ELF-1 (cell line): ENCODE measurements around the gene TNXB.
"Not testable (repeated sequence)": the region's sequence is repeated elsewhere in the genome, so short reads cannot be mapped to it uniquely, and the experiment has no call there.

Source experiments
- DNase-seq: peaks from one replicate; pipeline ENCODE4 v3.0.0-alpha.2; 2016; ENCODE audit warnings: low read depth, low spot score

The TNXB gene

DNA sequence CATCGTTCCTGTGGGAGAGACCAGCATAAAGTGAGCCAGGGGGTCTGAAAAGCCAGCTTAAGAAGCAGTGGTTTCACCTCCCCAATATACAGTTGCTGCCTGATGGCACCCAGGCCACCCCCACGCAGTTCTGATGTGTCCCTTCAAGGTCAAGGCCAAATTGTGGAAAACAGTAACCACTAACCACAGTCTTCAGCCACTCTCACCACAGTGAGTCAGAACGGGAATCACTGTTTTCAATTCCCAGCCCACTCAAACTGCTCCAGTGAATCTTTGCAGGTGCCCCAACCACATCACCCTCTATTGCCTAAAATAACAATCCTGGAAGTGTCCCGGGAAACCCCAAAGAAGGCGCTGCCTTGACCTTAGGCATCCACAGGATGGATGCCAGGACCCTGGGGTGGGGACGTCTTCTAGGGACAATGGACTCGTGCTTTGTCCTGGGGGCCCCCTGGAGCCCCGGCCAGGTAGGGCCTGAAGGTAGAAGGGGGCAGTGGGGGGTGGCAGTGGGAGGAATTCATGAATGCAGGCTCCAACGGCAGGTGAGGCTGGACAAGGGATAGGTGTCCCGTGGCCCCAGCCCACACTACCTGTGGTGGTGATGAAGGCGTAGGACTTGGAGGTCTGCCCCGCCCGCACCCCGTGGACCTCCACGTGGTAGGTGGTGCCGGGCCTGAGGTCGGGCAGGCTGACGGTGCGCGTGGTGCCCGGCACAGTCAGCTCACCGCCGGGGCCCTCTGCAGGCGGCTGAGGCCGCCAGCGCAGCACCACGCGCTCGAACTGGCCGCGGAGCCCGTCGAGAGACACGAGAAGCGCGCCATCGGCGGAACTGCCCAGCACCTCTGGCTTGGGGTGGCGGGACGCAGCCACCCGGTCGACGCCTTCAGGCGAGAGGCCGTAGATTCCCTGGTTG, 22.2 kb downstream of the TNXB start:
- peak; percentile 38 for DNase-seq

DNA sequence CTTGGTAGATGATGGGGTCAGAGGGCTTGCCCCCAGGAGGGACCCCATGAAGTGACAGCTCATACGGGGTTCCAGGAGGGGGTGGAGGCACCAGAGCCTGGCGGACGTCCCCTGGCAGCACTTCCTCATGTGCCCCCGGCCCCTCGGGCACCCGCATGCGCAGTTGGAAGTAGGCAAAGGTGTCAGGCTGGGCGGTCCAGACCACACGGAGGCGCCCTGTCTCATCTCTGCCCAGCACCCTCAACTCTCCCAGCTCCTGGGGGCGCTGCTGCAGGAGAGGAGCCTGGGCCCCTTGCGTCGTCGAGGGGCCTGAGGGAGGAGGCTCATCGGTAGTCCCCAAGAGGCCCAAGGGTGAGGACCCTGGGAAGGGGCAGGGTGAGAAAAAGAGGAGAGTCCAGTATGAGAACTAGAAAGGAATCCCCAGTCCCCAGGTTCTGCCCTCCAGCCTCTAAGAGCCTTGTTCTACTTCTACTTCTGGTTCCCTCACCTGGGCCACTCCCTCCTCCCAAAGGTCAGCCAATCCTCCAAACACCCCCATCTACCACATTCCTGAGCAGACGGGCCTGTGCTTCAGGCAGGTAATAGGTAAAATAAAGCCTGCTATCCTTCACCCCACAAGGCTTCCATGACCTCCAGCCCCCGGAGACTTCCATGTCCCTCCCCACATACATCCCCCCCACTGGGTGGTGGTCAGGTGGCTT, 23.2 kb downstream of the TNXB start:
- DNase-seq: peak; percentile 24

DNA sequence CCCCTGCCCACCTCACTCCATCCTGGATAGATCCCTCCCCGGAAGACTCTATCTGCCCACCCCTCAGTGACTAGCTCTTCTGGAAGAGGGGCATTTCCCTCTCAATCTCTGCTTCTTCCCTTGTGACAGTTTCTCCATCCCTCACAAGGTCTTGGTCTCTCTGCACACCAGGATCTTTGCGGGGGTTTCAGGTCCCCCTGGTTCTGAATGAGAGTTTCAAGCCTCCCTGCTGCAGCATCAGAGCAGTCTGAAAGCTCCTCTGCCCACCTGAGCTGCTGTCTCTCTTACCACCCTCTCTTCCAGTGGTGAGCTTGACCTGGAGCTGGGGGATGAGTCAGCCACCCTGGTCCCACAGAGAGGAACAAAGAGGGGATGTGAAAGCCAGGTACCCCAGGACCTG, 24.4 kb downstream of the TNXB start:
- DNase-seq: no peak

DNA sequence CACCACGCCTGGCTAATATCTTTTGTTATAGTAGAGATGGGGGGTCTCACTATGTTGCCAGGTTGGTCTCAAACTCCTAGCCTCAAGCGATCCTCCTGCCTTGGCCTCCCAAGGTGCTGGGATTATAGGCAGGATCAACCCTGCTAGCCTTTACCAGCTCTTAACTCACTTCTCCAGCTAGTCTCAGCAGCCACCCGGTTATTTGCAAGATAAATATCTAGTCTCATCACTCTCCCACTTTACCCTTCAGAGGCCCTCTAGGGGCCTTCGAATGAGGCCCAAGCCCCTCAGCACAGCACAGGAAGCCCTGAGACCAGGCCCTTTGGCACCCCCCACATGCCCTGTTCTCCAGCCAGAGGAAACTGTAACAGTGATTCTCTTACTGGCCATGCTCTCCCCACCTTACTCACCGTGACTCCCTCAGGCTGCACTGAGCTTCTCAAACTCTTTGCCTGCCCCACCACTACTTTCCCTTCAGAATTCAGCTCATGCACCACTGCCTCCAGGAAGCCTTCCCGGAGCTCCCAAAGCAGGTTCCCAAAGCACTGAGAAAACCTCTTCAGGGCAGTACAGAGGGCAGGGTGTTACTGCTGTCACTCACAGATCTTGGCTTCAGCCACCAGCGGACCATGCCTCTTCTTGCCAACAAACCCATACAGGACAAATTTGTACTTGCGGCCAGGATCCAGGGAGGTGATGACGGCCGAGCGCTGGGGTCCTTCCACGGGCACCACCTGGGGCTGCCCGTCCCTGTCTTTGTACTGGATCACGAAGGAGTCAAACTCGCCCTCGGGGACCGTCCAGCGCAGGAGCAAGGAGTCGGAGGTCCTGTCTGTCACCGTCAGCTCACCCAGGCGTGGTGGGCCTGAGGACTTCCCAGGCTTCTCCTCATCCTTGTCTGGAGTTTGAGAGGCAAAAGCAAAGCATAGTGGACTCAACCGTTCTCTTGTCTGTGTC, 25.0 kb downstream of the TNXB start:
- no peak for DNase-seq

DNA sequence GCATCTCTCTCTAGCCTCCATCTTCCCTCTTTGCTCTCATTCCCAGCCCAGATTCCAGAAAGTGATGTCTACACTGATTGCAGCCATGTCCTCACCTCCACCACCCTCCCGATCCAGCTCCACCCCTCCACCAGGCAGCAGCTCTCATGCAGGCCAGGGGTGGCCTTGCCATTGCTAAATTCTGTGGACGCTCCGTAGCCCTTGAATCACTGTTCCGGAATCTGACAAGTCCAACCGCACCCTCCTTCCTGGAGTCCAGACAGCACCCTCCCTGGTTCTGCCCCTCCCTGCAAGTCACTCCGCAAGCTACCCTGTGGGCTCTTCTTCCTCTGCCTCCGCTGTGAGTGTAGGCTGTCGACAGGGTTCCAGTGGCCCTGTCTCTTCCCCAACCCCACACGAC, 26.2 kb downstream of the TNXB start:
- no peak for DNase-seq

DNA sequence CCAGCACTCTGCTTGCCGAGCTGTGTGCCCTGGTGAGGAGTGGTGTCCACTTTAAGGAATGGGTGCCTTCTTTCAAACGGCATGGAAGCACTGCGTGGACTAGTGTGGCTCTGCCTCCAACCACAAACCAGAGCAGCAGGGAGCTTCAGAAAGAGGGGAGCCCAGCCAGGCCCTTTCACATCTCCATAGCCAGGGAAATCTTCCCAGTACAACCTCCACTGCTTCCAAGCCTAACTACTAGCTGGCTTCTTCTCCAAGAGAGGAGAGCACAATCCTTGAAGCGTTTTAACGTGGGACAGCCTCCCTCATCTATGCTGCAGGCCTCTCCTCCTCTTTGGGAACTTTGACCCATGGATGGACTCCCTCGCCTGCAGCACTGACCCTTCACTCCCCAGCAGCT, 26.7 kb downstream of the TNXB start:
- no peak for DNase-seq

DNA sequence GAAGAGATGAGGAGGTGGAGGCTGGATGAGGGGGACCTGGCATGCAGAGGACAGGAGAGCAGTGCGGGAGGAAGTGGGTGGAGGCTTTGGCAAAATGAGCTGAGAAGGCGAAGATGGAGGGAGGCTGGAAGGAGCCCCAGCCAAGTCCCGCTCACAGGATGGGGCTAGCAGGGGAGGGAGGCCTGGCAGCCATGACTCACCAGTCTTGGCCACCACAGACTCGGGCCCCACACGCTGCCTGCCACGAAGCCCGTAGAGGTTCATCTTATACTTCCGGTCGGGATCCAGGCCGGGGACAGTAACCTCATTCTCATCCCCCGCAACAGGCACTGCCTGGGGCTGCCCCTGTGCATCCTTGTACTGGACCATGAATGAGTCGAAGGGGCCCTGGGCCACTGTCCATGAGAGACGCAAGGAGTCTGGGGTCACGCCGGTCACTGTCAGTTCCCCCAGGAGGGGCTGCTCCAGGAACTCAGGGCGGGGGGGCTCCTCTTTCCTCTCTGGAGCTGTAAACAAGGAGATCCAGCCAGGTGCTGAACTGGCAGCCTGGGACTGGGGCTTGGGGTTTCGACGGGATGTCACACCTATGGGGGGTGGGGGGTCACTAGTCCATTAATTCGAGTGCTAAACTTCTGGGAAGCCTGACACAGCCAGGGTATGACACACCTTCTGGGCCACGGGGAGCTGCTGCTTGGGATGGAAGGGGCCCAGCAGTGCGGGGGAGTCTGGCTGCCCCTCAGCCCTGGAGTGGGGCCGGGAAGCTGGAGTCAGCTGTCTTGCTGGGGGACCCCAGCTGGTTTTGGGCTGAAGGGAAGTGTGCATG, 27.8 kb downstream of the TNXB start:
- peak; percentile 19 for DNase-seq

DNA sequence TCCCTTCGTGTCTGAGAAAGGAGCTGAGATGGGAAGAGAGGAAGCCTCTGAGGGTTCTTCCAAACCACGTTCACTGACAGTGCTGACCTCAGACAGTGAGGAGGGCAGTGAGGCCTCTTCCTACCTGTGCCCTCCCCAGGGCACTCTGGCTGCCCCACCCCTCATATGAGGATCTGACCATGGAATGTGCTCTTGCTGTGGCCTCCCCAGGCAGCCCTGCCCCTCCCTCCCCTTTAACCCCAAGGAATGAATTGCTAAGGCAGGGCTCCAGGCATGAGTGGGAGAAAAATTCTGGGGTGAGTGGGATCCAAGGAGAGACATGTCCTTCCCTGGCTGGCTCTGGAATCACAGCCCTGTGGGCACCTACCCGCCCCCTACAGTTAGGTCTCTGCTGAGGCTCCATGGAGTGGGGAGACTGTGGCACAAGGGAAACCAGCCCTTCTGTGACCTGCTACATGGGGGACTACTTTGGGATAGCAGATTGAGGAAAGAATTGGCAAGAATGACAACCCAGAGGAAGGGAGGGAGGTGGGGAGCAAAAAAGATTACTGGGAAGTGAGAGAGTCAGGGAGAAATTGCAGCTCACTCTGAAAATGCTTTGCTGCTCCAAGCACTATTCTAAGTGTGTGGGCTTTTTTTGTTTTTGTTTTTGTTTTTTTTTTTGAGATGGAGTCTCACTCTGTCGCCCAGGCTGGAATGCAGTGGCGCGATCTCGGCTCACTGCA, 29.4 kb downstream of the TNXB start:
- DNase-seq: no peak

DNA sequence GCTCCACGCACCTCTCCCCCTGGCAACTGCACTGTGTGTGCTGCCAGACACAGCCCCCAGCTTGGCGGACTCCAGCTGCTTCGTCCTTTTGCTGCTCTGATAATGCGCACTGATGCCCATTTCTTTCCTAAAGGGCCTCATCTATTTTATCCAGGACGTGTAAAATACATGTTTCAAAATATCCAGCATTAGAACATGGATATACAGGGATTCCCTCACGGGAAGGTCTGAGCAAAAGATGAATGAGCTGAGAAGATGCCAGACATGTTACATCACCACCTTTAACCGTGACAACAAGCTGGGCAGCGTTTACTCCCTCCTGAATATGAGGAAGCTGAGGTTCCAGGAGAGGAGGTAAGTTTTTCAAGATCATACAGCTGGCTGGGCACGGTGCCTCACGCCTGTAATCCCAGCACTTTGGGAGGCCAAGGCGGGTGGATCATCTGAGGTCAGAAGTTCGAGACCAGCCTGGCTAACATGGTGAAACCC, 32.8 kb downstream of the TNXB start:
- peak; percentile 16 for DNase-seq

DNA sequence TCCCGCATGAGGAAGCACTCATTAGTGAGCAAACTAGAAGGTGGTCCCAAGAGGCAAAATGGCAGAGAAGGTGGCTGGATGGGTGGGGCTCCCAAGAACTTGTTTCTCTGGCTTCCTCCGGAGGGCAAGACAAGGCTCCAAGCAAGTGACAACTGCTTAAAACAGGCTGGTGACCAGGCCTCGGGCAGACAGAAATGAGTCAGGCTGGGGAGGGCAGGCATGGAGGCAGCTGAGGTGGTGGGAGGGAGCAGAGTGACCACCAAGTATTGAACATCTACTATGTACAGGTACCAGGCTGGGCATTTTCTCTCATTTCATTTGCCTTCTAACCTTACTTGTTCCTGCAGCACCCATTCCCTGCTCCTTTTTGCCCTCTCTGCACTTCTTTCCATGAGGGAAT, 33.4 kb downstream of the TNXB start:
- peak; percentile 32 for DNase-seq

DNA sequence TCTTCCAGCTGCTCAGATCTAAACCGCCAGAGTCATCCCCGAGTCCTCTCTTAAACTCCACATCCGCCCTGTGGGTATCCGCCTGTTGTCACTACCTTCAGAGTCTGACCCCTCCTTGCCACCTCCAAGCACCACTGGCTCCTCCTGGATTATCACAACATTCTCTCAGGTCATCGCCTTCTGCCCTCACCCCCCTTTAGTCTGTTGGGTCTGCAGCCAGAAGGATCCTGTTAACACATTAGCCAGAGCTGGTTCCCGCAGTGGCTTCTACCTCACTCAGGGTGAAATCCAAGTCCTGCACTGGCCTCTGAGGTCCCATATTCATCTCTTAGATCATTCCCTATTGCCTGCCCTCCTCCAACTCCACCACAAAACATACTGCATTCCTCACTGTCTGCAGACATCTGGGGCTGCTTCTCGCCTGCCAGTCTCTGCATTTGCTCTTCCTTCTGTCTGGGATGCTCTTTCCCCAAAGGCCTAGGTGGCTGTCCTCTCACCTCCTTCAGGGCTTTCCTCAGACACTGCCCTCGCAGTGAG, 34.1 kb downstream of the TNXB start:
- DNase-seq: no peak

DNA sequence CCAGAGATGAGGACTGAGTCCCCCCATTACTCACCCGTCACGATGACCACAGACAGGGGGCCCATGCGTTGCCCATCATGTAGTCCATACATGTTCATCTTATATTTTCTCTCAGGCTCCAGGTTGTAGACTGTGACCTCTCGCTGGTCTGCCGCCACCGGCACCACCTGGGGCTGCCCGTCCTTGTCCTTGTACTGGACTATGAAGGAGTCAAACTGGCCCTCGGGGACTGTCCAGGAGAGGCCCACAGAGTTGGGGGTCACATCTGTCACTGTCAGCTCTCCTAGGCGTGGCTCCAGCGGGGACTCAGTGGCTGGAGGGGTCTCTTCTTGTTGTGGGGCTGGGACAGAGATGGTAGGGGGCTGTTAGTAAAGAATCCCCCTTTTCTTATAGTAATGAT, 35.5 kb downstream of the TNXB start:
- DNase-seq: no peak

DNA sequence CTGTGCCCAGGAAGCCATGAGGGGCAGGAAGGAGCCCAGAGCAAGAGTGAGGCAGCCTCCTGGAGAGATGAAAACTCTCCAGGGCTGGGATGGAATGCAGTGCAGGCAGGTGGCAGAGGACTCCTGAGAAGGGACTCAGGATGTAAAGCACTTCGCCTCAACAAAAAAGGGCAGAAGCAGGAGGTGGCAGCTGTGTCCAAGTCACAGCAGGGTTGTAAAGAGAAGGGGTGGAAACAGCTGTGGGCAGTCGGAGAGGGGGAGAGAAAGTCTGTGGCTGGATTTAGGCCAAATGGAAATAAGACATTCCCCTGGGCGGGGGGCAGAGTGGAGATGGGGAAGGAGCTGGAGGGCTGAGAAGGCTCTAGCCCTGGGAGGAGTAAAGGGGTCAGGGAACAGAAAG, 36.0 kb downstream of the TNXB start:
- peak; percentile 26 for DNase-seq

DNA sequence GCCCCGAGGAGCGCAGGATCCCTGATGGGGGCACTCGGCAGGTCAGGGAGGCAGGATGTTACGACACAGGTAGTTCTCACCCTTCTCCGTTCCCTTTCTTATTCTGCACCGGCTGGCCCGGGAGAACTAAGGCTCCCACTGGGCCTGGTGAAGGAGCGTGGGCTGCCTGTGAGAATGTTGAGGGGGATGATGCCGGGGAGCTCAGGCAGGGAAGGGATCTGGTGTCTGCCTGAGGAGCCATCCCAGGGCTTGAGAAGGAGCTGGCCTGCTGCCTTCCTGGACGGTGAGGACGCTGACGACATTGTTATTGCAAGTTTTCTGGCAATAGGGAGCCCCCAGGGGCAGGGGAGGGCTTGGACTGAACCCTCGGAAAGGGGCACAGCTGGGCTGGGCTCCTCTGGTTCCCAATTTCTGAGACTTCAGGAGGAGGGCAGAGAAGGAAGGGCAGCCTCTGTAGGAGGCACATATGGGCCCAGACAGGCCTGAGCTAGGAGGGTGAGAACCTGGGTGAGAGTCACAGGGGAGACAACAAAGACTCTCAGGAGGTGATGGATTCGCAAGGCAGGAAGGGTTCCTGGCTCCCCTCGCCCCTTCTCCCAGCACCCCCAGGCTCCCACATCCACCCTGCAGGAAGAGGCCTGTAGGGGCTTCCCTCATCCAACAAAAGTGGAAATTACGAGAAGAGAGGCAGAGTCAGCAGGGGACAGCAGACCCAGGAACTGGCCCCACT, 38.2 kb downstream of the TNXB start:
- no peak for DNase-seq

DNA sequence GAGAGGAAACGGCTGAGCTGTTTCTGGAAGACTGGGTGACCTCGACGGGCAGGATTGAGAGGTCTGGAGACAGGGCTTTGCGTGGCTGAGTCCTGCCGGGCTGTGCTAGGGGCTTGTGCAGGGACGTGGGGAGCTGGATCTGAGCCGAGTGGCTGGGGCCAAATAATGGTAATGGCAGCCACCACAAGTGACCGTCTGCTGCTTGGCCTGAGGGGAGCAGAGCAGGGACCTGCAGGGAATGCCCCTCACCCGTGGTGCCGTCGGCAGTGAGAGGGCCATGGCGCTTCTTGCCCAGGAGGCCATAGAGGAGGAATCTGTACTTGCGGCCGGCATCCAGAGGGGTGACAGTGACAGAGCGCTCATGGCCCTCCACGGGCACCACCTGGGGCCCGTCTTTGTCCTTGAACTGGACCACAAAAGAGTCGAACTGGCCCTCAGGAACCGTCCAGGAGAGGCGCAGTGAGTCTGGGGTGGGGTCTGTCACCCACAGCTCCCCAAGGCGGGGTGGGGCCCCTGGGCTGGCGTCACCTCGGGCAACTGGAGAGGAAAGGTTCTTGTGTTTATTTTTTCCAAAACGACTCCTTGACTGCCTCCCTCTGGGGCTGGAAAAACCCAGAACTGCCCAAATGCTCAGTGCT, 39.1 kb downstream of the TNXB start:
- DNase-seq: no peak

DNA sequence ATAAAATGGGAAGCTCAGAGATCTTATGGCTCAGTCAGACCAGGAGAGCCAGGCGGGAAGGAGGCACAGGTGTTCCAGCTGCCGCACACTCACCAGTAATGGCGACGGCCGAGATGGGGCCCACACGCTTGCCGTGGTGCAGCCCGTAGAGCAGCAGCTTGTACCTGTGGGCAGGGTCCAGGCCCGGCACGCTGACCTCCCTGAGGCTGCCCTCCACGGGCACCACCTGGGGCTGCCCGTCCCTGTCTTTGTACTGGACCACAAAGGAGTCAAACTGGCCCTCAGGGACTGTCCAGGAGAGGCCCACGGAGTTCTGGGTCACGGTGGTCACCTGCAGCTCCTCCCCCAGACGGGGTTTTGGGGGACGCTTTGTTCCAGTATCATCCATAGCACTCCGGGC, 39.7 kb downstream of the TNXB start:
- no peak for DNase-seq

DNA sequence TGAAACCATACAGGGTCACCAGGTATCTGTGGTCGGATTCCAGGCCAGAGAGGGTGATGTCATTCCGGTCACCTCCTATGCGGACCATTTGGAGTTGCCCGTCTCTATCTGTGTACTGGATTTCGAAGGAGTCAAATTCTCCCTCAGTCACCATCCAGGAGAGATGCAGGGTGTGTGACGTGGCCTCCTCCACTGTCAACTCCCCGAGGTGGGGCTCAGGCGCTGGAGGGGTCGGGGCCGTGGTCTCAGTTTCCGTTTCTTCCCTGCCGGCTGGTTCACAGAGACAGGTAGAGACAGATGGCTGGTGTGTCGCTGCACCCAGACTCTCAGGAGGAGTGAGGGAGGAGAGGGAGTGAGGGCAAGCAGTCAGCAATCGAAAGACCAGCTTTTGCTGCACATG, 40.3 kb downstream of the TNXB start:
- no peak for DNase-seq

DNA sequence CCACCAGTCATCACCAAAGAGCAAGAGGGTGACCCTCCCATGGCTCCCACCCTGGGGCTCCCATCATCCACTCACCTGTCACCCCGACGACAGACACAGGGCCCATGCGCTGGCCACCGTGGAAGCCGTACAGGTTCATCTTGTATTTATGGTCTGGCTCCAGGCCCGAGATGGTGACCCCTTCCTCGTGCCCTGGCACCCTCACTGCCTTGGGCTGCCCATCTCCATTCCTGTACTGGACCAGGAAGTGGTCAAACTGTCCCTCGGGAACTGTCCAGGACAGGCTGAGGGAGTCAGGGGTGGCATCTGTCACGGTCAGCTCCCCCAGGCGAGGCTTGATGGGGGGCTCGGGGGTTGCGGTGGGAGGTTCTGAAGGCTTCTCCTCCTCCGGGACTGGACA, 40.8 kb downstream of the TNXB start:
- DNase-seq: not testable (repeated sequence)

DNA sequence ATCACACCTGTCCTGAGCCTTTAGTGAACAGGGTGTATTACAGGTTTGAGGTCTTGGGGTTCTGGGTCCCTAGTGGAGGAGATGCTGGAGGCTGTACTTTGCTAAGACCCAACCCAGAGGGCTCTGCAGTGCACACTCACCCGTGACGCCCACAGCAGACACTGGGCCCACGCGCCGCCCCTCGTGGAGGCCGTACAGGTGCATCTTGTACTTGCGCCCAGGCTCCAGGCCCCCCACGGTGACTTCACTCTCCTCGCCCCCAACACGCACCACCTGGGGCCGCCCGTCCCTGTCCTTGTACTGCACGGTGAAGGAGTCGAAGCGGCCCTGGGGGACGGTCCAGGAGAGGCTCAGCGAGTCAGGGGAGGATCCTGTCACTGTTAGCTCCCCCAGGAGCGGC, 41.6 kb downstream of the TNXB start:
- not testable (repeated sequence) for DNase-seq
